ENCODE results near the gene MAGED1.

Gene MAGED1

GRCh38 chrX:51931566-51932150 is 38.2 kb downstream of the MAGED1 start:
- Mint-ChIP-seq H3K27me3 (ENCODE audit: low read depth) (no peaks in the 10 kb centered on the region), H3K9me3 (no peaks in the 10 kb centered on the region), H3K27ac (no peak overlapping the region), H3K4me1 (ENCODE audit: low read depth) (no peaks in the 10 kb centered on the region), H3K4me3 (no peak overlapping the region), H3K36me3 (ENCODE audit: low read depth) (no peaks in the 10 kb centered on the region)
- DNase-seq (ENCODE audit: low spot score): no peak
